SK-N-SH (cell line): ENCODE results near the gene INKA1.

ENCODE experiments used
- GATA2 ChIP-seq: sonication (generic); formaldehyde crosslinking; IDR thresholded peaks from 2 replicates; pipeline ENCODE4 v1.5.0; 2020; ENCODE audit warnings: mild to moderate bottlenecking, missing genetic modification reagents
- MAX ChIP-seq: IDR thresholded peaks from 2 replicates; pipeline ENCODE4 v1.4.0; 2012; ENCODE audit warnings: low read depth
- POLR2AphosphoS5 ChIP-seq: IDR thresholded peaks from 2 replicates; pipeline ENCODE4 v1.6.1; 2012; ENCODE audit warnings: low read depth, low read length
- RAD21 ChIP-seq: IDR thresholded peaks from 2 replicates; pipeline ENCODE4 v1.6.1; 2012; ENCODE audit warnings: mild to moderate bottlenecking, low read length
- SIN3A ChIP-seq: IDR thresholded peaks from 2 replicates; pipeline ENCODE4 v1.6.1; 2012; ENCODE audit warnings: low read depth, mild to moderate bottlenecking, low read length, moderate library complexity, borderline replicate concordance
- SMC3 ChIP-seq: IDR thresholded peaks from 2 replicates; pipeline ENCODE4 v1.6.1; 2012; ENCODE audit warnings: low read depth, low read length, improper control_type of control experiment
- TAF1 ChIP-seq: IDR thresholded peaks from 2 replicates; pipeline ENCODE4 v1.6.1; 2012; ENCODE audit warnings: low read depth, mild to moderate bottlenecking, low read length, moderate library complexity, borderline replicate concordance
- TEAD4 ChIP-seq: IDR thresholded peaks from 2 replicates; pipeline ENCODE4 v1.4.0; 2012; ENCODE audit warnings: mild to moderate bottlenecking, borderline replicate concordance; ENCODE audit not compliant: insufficient read depth
- USF2 ChIP-seq: fragments of 150-350 bp; IDR thresholded peaks from 2 replicates; pipeline ENCODE4 v1.6.1; 2017; ENCODE audit warnings: antibody characterized with exemption, low read length, low read depth, borderline replicate concordance
- TF ChIP-seq, protein P1 (sequence below): fragments of 200-600 bp; sonication (generic); IDR thresholded peaks from 2 replicates; pipeline ENCODE4 v1.6.1; 2017; ENCODE audit warnings: antibody characterized with exemption, mild to moderate bottlenecking, moderate library complexity

DNA sequence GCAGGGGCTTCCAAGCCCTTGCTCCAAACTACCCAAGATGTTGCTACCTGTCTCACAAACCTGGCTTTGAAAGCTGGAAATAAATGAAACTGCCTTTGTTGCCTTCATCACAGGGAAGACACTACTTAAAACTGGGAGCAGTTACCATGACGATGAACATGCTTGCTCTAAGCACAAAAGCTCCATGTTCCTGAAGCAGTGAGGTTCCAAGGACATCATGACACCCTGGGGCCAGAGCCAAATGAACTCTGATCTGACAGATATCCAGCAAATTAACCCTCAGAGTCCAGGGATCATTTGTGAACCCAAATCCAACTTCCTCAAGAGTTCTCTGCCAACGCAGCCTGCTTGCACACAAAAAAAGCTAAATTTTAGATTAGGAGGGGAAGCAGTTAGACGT, 42.6 kb downstream of the INKA1 start:
- TF ChIP-seq, protein P1, sequence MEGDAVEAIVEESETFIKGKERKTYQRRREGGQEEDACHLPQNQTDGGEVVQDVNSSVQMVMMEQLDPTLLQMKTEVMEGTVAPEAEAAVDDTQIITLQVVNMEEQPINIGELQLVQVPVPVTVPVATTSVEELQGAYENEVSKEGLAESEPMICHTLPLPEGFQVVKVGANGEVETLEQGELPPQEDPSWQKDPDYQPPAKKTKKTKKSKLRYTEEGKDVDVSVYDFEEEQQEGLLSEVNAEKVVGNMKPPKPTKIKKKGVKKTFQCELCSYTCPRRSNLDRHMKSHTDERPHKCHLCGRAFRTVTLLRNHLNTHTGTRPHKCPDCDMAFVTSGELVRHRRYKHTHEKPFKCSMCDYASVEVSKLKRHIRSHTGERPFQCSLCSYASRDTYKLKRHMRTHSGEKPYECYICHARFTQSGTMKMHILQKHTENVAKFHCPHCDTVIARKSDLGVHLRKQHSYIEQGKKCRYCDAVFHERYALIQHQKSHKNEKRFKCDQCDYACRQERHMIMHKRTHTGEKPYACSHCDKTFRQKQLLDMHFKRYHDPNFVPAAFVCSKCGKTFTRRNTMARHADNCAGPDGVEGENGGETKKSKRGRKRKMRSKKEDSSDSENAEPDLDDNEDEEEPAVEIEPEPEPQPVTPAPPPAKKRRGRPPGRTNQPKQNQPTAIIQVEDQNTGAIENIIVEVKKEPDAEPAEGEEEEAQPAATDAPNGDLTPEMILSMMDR, result no peak
- TF ChIP-seq MAX (no peak), TAF1 (no peak), USF2 (no peak), RAD21 (no peak), GATA2 (CRISPR knock-in tag) (no peak), SIN3A (no peak), TEAD4 (no peak), SMC3 (no peak), POLR2AphosphoS5 (no peak)
